Neural progenitor cell (in vitro differentiated cells): ENCODE results near the gene STAT4.

ENCODE experiments used
- EZH2phosphoT487 ChIP-seq: fragments of 200-600 bp; sonication (generic); IDR thresholded peaks from 2 replicates; pipeline ENCODE4 v1.6.1; 2017; ENCODE audit warnings: antibody characterized with exemption
- TF ChIP-seq, protein P1 (sequence below): fragments of 200-600 bp; sonication (generic); IDR thresholded peaks from 2 replicates; pipeline ENCODE4 v1.5.1; 2017; ENCODE audit warnings: antibody characterized with exemption, mild to moderate bottlenecking

DNA sequence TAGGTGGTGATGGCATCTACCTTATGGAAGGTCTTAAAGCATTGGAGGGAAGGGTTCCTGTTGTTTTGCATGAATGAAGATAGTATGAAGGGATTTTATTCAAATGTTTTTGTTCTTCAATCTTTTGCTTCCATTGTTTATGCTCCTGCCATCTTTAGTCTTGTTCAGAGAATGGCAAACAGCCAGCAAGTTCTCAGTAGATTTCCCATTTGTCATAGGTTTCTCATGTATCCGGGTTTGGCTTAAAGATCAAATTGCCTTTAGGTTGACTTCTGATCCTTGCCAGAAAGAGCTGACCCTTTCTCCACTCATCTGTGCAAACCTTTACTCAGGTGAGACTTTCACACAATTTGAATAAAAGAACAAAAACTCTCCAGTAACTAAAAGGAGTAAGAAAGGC is 44.2 kb upstream of the STAT4 start:
- TF ChIP-seq, protein P1, sequence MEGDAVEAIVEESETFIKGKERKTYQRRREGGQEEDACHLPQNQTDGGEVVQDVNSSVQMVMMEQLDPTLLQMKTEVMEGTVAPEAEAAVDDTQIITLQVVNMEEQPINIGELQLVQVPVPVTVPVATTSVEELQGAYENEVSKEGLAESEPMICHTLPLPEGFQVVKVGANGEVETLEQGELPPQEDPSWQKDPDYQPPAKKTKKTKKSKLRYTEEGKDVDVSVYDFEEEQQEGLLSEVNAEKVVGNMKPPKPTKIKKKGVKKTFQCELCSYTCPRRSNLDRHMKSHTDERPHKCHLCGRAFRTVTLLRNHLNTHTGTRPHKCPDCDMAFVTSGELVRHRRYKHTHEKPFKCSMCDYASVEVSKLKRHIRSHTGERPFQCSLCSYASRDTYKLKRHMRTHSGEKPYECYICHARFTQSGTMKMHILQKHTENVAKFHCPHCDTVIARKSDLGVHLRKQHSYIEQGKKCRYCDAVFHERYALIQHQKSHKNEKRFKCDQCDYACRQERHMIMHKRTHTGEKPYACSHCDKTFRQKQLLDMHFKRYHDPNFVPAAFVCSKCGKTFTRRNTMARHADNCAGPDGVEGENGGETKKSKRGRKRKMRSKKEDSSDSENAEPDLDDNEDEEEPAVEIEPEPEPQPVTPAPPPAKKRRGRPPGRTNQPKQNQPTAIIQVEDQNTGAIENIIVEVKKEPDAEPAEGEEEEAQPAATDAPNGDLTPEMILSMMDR = no peak
- no peak for TF ChIP-seq EZH2phosphoT487
